Measurements from ENCODE around the gene MSL1. TPM values are rescaled to one million over a fixed set of nuclear protein-coding genes. Genes with fewer than 3 reads are reported as not detected.
A peak's percentile ranks its signal among the peaks of the same experiment; 100 is the strongest.

The MSL1 gene
- total RNA-seq, 3 donors from 2014 or later (not counting 1 experiment from before 2014, with no cell fraction given): 99.0 to 124 (median 110) TPM

DNA sequence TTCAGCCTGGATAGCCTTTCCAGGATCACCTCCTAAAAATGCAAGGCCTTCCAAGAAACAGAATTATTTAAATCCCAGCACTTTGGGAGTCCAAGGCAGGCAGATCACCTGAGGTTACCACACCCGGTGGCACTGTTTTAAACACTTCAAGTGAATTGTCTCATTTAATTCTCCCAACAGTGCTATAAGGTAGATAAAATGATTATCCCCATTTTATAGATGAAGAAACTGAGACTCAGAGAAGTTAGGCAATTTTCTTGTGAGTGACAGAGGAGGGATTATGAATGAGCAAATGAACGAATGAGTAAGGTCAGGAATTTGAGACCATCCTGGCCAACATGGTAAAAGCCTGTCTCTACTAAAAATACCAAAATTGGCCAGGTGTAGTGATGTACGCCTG, 42.2 kb upstream of the MSL1 start:
- 93% methylated on average over 2 of the region's 3 CpGs for WGBS (ENCODE audit: insufficient coverage)
- H3K4me1 Mint-ChIP-seq: peaks cover 9 to 20% of the 10 kb centered on the region in 2 donors
- H3K4me3 Mint-ChIP-seq: no peak overlapping the region
- Histone ChIP-seq H3K4me3 (ENCODE audit: low read length) (no peak overlapping the region), H3K27me3 (ENCODE audit: control insufficient read depth, insufficient read depth, low read length) (no peaks in the 10 kb centered on the region), H3K9me3 (ENCODE audit: control insufficient read depth, insufficient read depth, low read length) (no peaks in the 10 kb centered on the region), H3K36me3 (ENCODE audit: control insufficient read depth, insufficient read depth, low read length) (peaks cover 21% of the 10 kb centered on the region), H3K4me1 (ENCODE audit: control insufficient read depth, insufficient read depth, low read length) (peaks cover 13% of the 10 kb centered on the region), H3K27ac (ENCODE audit: low read length) (no peak overlapping the region)
- H3K27ac Mint-ChIP-seq: peak overlapping the region in 1 of 2 donors; percentile 26
- no peak for TF ChIP-seq CTCF (IDR thresholded peaks at IDR 0.05)
- H3K27me3 Mint-ChIP-seq (ENCODE audit: low read depth in 2 of 2): no peaks in the 10 kb centered on the region
- intact Hi-C loops (cut with micrococcal nuclease): no loop called here
- DNase-seq: no peak
- H3K36me3 Mint-ChIP-seq: no peaks in the 10 kb centered on the region
- no peaks in the 10 kb centered on the region for H3K9me3 Mint-ChIP-seq
- ATAC-seq: no peak

GRCh38 chr17:40084477-40084876, 37.3 kb upstream of the MSL1 start:
- H3K4me1 Mint-ChIP-seq: peaks cover 0 to 17% of the 10 kb centered on the region in 2 donors
- Histone ChIP-seq H3K9me3 (ENCODE audit: control insufficient read depth, insufficient read depth, low read length) (no peaks in the 10 kb centered on the region), H3K4me1 (ENCODE audit: control insufficient read depth, insufficient read depth, low read length) (no peaks in the 10 kb centered on the region), H3K27ac (ENCODE audit: low read length) (no peak overlapping the region), H3K27me3 (ENCODE audit: control insufficient read depth, insufficient read depth, low read length) (no peaks in the 10 kb centered on the region), H3K36me3 (ENCODE audit: control insufficient read depth, insufficient read depth, low read length) (peaks cover 50% of the 10 kb centered on the region), H3K4me3 (ENCODE audit: low read length) (no peak overlapping the region)
- no peak for ATAC-seq
- no peaks in the 10 kb centered on the region for H3K27me3 Mint-ChIP-seq (ENCODE audit: low read depth in 2 of 2)
- WGBS (ENCODE audit: insufficient coverage): 97% methylated on average over 14 of the region's 14 CpGs
- no peak for TF ChIP-seq CTCF (IDR thresholded peaks at IDR 0.05)
- H3K27ac Mint-ChIP-seq: no peak overlapping the region
- H3K9me3 Mint-ChIP-seq: no peaks in the 10 kb centered on the region
- no peak for DNase-seq
- H3K36me3 Mint-ChIP-seq: peaks cover 5% of the 10 kb centered on the region
- intact Hi-C loops (cut with micrococcal nuclease): no loop called here
- H3K4me3 Mint-ChIP-seq: no peak overlapping the region

GRCh38 chr17:40086150-40087044, 35.4 kb upstream of the MSL1 start:
- Mint-ChIP-seq H3K27ac (peak overlapping the region in 1 of 2 donors; percentile 58), H3K4me3 (no peak overlapping the region), H3K4me1 (peaks cover 0 to 17% of the 10 kb centered on the region in 2 donors), H3K27me3 (ENCODE audit: low read depth in 2 of 2) (no peaks in the 10 kb centered on the region), H3K36me3 (peaks cover 12% of the 10 kb centered on the region), H3K9me3 (no peaks in the 10 kb centered on the region)
- Histone ChIP-seq H3K27me3 (ENCODE audit: control insufficient read depth, insufficient read depth, low read length) (no peaks in the 10 kb centered on the region), H3K27ac (ENCODE audit: low read length) (no peak overlapping the region), H3K4me1 (ENCODE audit: control insufficient read depth, insufficient read depth, low read length) (no peaks in the 10 kb centered on the region), H3K4me3 (ENCODE audit: low read length) (no peak overlapping the region), H3K36me3 (ENCODE audit: control insufficient read depth, insufficient read depth, low read length) (peaks cover 56% of the 10 kb centered on the region), H3K9me3 (ENCODE audit: control insufficient read depth, insufficient read depth, low read length) (no peaks in the 10 kb centered on the region)
- ATAC-seq: peak; percentile 59 to 89 (median 75)
- TF ChIP-seq CTCF (IDR thresholded peaks at IDR 0.05): peak; percentile 56
- intact Hi-C loops (cut with micrococcal nuclease): no loop called here
- DNase-seq: peak; percentile 61 to 80
- WGBS (ENCODE audit: insufficient coverage): 74% methylated on average over 17 of the region's 17 CpGs
